GM10266 (cell line): ENCODE measurements around the gene WDR45.

Experiments used
- DNase-seq: peaks from one replicate; pipeline ENCODE4 v3.0.0; 2012; ENCODE audit errors: extremely low spot score
- CTCF ChIP-seq: IDR thresholded peaks from 2 replicates; pipeline ENCODE4 v1.5.1; 2012; ENCODE audit warnings: mild to moderate bottlenecking, low read depth; ENCODE audit not compliant: control insufficient read depth, insufficient read depth; ENCODE audit errors: missing control alignments

Gene WDR45

GRCh38 chrX:49043987-49044281 lies 35.8 kb downstream of the WDR45 start:
- DNase-seq, result no peak
- TF ChIP-seq CTCF, result no peak

- DNase-seq, result peak; percentile 90
- peak; percentile 63 for TF ChIP-seq CTCF
Measured at GRCh38 chrX:49043220-49043986, 36.3 kb downstream of the WDR45 start, which contains the start of gene TFE3. Gene TFE3 (minus strand): TSS chrX:49043357. CDS start chrX:49043226, 131 bp downstream.

GRCh38 chrX:49042581-49043219 lies 37.0 kb downstream of the WDR45 start:
- DNase-seq, result no peak
- no peak for TF ChIP-seq CTCF

- no peak for TF ChIP-seq CTCF
- DNase-seq, result no peak
Measured at GRCh38 chrX:49041744-49042580, 37.7 kb downstream of the WDR45 start.

GRCh38 chrX:49040376-49040955 lies 39.2 kb downstream of the WDR45 start:
- DNase-seq, result no peak
- no peak for TF ChIP-seq CTCF

- TF ChIP-seq CTCF, result no peak
- peak; percentile 46 for DNase-seq
Measured at GRCh38 chrX:49039598-49040375, 39.9 kb downstream of the WDR45 start.
